A673 (cell line): ENCODE results near the gene STAMBP.

ENCODE experiments used
- EZH2 ChIP-seq: fragments of 200-600 bp; sonication (generic); IDR thresholded peaks from 2 replicates; pipeline ENCODE4 v1.6.1; 2017; ENCODE audit warnings: borderline replicate concordance, low read depth, mild to moderate bottlenecking, mixed read lengths, antibody characterized with exemption, low read length; ENCODE audit not compliant: poor library complexity, severe bottlenecking
- TF ChIP-seq, protein P1 (sequence below): fragments of 300-800, 200-600 bp; sonication (generic); conservative IDR thresholded peaks from 2 replicates; pipeline ENCODE4 v1.5.1; 2017; ENCODE audit warnings: low read depth, mild to moderate bottlenecking, antibody characterized with exemption, low read length, moderate library complexity, mixed read lengths

GRCh38 chr2:73919596-73920228 lies 91.0 kb downstream of the STAMBP start:
- TF ChIP-seq, protein P1, sequence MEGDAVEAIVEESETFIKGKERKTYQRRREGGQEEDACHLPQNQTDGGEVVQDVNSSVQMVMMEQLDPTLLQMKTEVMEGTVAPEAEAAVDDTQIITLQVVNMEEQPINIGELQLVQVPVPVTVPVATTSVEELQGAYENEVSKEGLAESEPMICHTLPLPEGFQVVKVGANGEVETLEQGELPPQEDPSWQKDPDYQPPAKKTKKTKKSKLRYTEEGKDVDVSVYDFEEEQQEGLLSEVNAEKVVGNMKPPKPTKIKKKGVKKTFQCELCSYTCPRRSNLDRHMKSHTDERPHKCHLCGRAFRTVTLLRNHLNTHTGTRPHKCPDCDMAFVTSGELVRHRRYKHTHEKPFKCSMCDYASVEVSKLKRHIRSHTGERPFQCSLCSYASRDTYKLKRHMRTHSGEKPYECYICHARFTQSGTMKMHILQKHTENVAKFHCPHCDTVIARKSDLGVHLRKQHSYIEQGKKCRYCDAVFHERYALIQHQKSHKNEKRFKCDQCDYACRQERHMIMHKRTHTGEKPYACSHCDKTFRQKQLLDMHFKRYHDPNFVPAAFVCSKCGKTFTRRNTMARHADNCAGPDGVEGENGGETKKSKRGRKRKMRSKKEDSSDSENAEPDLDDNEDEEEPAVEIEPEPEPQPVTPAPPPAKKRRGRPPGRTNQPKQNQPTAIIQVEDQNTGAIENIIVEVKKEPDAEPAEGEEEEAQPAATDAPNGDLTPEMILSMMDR = no peak
- no peak for TF ChIP-seq EZH2
